Left lobe of liver (tissue), 2 donors: ENCODE results near the gene USP6. TPM values are rescaled to one million over a fixed set of nuclear protein-coding genes. Genes with fewer than 3 reads are reported as not detected.
"Not testable (repeated sequence)": the region's sequence is repeated elsewhere in the genome, so short reads cannot be mapped to it uniquely, and the experiment has no call there.

Experiments
- ATAC-seq: fragments of 200-7000 bp; cut with Tn5 transposase; one replicate; pipeline ENCODE4 v1.9.1; 2020; ENCODE audit warnings: mild to moderate bottlenecking, moderate library complexity
- DNase-seq: peaks from one replicate; pipeline ENCODE4 v3.0.0-alpha.2; 2020; ENCODE audit warnings: low spot score
- total RNA-seq: library from RNA; stranded (reverse); gene quantifications from one replicate; pipeline ENCODE4 v1.2.1, GENCODE V29; 2021
- donor health status: DM: no; HTN: no; CAD: no; lungs with moderate emphysema.
- donor health status: DM: no; HTN: yes; CAD: no.

Gene USP6
- 0.08 TPM for total RNA-seq

DNA sequence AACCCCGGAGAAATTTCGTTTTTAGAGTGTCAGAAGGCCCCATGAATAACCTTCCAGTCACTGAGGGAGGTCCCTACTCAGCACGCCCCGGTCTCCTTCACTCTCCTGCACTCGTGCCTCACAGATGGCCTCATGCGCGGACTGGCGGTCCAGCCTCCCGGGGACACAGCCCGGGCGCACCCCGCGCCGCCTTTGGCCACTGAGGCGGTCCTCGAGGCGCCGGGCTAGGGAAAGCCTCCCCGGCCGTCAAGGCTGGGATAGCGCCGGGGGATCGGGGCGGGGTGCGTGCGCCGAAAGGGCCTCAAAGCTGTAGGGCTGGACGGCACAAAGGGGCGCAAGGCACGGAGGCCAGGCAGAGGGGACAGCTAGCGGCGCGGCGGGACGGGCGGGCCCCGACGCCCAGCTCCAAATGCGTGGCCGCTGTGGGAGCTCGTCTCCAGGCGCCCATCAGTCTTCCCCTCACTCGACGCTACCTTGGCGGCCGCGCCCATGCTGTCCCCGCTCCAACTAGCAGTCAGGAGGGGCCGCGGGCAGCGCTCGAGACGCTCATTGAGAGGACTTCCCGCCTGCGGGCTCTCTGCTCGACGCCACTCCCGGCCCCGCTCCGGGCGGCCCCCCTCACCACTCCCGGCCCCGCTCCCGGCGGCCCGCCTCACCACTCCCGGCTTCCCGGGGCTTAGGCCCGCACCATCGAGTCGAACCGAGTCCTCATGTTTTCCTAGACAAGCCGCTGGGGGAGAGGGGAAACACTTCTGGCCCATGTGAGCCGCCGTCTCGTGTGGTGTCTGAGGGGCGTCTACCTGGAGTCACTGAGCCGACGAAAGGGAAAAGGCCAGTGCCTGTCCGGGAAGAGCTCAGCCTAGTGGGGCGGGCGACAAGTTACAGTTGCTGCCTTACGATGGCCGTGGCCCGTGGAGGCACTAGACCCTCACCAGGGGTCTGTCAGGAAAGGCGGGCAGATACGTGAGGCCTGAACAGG lies at the start of gene USP6:
Gene USP6, plus strand, starts transcription at position 360 of the 979 bp plus-strand sequence. CDS start 14,336 bp downstream, outside the sequence.
- DNase-seq (no peak), ATAC-seq (no peak)

DNA sequence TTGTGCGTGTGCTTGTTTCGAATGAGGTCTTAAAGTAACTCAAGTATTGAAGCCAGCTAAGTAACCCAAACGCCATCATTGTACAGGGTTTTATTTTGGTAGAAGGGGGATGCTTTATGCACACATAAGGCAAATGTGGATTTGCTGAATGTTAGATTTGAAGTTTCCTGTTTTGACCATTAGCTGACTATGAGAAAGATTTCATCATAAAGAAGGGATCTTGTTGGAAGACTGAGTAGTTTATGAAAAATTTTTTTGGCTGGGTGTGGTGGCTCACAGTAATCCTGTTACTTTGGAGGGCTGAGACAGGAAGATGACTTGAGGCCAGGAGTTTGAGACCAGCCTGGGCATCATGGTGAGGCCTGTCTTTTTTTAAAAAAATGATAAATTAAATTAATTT lies 47.6 kb upstream of the USP6 start:
- ATAC-seq (no peak), DNase-seq (no peak)

DNA sequence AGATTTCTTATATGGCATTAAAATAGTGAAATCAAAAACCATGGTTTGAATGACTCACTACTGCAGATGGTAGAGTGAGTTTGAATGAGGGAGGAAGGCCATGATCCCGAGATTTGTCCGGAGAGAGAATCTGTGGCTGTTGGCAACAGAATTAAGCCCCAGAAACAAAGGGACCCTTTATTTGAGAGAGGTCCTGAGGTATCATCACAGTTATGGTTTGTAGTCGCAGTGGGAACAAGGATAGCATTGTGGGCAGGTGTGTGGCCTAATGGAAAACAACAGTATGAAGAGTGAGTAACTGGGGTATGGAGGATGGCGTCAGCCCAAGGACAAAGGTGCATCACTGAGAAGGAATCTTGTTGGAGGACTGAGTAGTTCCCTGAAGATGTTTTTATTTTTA lies 46.1 kb upstream of the USP6 start:
- ATAC-seq (no peak), DNase-seq (no peak)

DNA sequence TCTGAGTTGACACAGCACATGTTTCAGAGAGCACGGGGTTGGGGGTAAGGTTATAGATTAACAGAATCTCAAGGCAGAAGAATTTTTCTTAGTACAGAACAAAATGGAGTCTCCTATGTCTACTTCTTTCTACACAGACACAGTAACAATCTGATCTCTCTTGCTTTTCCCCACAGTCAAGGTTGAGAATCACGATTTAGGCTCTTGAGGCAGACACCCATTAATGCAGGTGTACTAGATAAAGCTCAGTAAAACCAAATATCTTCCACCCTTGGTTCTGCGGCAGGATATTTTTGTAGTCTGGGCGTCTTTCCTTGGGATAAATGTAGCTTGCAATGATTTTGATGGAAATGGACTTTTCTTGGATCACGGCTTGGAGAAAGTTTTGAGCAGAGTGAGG lies 40.4 kb upstream of the USP6 start:
- not testable (repeated sequence) for DNase-seq, ATAC-seq

DNA sequence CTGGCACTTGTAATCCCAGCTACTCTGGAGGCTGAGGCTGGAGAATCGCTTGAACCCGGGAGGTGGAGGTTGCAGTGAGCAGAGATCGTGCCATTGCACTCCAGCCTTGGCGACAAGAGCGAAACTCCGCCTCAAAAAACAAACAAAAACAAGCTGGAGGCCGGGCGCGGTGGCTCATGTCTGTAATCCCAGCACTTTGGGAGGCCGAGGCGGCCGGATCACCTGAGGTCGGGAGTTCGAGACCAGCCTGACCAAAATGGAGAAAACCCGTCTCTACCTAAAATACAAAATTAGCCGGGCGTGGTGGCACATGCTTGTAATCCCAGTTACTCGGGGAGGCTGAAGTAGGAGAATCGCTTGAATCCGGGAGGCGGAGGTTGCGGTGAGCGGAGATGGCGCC lies 38.6 kb upstream of the USP6 start:
- not testable (repeated sequence) for DNase-seq, ATAC-seq

DNA sequence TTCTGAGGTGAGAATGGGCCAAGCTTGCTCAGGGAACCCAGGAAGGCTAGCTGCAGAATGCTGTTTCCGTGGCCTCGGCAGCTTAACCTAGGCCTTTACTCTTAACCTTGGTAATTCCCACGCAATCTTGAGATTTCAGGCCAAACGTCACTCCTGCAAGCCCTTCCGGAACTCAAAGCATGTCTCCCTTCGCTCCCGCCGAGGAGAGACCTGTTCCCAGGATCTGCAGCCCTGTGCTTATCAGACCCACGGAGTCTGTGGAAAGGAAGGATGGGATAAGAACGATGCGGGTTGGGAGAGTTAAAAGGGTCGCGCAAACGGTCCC lies 38.1 kb upstream of the USP6 start:
- DNase-seq (no peak), ATAC-seq (peak; percentile 24)

DNA sequence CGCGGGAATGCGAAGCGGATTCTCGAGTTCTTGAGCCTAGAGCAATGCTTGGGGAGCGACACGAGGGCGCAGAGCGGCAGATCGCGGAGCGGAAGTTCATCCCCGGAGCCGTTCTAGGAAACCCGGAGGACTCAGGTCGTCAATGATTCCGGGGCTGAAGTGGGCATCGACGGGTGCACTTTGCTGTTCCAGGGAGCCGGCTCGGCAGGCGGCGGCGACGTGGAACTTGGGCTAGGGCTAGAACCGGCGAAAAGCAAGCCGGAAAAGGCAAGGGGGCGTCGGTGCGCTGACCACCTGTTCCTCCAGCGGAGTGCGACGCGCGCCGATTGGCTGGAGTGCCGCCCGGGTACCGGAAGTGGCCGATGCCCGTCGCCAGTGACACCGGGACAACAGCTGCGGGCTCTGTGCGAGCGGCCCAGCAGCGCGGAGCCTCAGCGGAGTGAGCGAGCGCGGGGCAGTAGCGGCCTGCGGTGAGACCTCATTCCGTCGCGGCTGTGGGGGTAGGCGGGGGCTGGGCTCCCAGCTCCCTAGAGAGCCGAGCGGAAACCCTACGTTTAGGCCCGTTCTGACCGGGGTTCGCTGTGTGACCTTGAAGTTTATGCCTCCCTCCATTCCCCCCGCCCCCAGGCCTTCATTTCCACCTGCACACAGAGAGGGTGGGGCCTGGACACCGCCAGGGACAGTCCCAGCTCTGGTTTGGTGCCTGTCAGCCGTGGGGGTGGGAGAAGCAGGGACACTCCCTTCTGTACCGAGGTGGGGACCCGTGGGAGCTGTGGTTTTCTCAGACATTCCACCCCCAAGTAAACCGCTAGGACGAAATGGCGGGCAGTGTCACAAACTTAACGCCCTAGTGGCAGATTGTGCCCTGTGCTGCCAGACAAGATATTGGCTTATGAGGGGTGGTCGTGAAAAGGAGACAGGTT lies 37.5 kb upstream of the USP6 start, which contains the start of gene ZFP3:
Gene ZFP3, plus strand, starts transcription at position 362 of the 923 bp plus-strand sequence. CDS start 13,038 bp downstream, outside the sequence.
- peak; percentile 75 for DNase-seq
- ATAC-seq = peak; percentile 92

DNA sequence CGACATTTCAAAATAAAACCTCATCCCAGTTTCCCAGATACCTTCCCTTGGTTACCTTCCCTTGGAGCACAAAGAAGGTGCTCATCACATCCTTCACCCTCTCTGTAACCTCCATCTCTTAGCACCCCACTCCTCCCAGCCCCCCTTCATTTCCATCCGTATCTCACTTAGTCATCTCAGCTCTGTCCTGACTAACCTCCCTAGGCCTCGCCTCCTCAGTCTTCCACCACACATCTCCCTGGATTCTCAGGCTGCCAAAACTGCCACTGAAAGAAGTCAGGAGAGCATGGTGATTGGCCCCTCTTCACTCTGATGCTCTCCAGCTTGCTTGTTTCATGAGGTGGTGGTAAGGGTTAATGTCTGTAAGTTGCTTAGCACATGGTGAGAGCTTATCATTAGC lies 35.2 kb upstream of the USP6 start:
- ATAC-seq (no peak), DNase-seq (no peak)

DNA sequence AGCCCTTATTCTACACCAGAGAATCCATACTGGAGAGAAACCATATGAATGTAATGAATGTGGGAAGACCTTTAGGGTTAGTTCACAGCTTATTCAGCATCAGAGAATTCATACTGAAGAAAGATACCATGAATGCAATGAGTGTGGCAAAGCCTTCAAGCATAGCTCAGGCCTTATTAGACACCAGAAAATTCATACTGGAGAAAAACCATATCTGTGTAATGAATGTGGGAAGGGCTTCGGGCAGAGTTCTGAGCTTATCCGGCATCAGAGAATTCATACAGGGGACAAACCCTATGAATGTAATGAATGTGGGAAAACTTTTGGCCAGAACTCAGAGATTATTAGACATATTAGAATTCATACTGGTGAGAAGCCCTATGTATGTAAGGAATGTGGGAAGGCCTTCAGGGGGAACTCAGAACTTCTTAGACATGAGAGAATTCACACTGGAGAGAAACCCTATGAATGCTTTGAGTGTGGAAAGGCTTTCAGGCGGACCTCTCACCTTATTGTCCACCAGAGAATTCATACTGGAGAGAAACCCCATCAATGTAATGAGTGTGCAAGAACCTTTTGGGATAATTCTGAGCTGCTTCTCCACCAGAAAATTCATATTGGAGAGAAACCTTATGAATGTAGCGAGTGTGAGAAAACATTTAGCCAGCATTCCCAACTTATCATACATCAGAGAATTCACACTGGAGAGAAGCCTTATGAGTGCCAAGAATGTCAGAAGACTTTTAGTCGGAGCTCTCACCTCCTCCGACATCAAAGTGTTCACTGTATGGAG lies 23.4 kb upstream of the USP6 start:
- ATAC-seq = no peak
- no peak for DNase-seq

DNA sequence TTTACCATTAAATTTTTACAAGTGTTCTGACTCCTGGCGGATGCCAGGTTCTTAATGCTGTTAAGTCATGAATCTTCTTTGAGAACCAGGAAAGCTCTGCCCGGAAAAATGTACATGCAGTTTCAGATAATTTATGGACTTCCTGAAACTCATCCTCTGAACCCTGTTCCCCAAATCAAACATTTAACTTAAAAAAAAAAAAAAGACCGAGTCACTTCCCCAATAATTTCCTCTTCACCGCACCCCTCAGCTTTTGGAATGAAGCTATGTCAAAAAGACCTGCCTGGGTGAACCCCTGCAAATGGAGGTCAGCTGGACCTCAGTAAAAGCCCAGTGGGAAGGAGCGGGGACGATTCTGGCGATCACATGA lies 19.1 kb upstream of the USP6 start:
- ATAC-seq = no peak
- DNase-seq = no peak

DNA sequence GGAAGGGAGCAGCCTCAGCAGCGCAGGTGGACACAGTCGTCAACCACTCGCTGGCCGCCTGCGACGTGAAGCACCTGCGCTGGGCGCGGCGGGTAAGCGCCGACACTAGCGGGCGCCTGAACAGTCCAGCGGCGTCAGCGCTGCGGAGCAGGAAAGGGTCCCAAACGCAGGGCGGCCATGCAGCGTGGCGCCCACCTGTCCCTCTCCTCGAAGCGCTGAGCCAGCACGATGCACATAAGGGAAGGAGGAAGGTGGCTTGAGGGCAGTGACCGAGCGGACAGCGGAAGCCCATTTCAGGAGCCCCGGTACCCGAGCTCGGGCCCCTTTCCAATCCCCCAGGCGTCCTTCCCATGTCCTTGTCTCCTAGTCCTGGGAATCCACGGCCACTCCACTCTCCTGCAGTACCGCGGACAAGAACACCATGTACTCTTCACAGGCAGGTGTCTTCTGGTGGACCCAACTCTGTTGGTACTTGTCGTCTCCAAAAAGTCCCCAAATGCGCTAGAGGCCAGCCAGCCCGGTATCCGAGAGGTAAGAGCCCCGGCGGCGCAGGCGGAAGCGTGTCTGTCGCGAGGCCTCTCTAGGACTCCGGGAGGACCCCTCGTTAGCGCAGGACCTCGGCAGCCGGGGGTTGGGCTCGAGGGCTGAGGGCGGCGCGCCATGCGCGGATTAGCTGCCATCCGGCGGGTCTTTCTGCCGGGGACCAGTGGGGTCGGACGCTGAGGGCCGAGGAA lies 18.6 kb upstream of the USP6 start:
- peak; percentile 70 for ATAC-seq
- DNase-seq = peak; percentile 51

DNA sequence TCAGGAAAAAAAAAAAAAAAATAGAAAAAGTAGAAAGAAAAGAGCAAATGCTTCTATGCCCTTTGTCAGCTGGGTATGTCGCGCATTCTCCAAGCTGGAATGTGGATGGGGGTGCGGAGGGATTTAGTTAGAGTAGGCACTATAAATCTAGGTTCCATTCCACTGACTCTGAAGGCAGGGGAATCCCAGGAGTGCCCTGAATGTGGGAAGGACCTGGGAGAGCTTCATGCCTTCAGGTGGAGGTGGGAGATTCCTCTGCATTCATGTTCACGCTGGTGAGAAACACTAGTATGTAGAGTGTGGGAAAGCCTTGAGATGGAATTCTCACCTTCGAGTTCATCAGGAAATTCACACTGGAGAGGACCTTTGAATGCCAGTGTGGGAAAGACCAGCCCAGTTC lies 16.6 kb upstream of the USP6 start:
- ATAC-seq = no peak
- DNase-seq = no peak

DNA sequence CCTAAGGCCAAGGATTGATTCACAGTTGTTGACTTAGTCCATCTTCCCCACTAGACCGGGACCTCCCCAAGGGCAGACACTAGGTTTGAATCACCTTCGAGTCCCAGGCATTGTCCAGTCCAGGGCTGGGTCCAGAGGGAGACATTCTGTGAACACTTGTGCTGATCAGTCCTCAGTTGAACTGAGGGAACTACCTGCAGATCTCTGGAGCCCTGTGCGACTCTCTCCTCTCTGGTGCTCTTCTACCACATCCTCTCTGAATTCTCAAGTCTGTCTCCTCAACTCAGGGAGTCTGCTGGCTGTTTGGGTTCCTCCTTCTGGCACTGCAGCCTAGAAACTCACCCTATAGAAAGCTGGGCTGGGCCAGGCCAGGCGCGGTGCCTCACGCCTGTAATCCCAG lies 15.0 kb upstream of the USP6 start:
- ATAC-seq = no peak
- DNase-seq = no peak

DNA sequence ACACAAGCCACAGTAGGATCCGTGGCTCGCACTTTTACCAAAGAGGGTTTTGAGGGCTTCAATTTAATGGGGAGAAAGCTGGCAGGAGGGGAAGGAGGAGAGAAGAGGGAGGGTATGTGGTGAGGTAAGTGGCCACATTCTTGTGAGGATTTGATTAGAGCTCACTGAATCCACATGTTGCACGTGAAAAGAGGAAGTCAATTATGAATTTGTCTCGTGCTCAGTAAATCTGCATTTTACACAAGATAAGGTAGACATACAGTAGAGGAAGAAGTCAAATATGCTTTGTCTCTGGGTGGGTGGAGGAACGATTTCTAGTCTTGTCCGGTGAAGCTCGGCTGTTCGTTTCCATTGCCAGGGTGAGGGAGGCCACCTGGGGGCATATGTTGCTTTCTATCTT lies 5.0 kb upstream of the USP6 start:
- DNase-seq (no peak), ATAC-seq (no peak)

DNA sequence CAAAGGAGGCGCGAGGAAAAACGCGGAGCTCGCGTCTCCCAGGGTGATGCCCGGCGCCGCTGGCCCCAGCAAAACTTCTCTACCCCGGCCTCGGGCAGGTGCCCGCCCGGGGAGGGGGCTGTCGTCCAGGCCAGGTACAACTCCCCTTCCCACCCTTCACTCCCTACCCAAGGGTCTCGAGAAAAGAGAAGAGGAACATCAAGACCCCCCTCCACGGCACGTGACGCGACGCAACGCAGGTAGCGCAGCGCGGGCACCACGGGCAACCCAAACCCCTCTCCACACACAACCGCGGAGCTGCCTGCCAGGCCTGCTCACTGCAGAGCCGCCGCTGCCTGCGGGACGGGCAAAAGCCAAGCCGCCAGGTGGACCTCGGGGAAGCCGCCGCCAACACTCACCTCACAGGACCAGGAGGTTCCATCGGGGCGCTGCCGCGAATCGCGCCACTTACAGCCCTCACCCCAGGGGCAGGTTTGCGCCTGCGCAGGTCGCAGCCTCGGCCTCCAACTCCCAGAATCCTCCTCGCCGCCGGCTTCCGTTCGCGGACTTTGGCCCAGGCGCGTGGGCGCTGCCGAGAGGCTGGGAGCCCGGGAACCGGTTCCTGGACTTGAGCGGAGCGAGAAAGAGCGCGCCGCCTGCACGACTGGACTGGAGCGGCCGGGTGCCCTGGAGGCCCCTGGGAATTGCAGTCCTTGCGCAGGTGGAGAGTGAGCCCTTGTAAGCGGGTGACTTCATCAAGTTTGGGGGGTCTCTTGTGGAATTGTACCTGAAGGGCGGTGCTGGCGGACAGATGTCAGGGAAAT lies 4.2 kb upstream of the USP6 start, which contains the start of gene ZNF232:
Gene ZNF232, minus strand, starts transcription at position 477 of the 803 bp plus-strand sequence. Its CDS starts 56 bp downstream, at position 421.
- DNase-seq (peak; percentile 97), ATAC-seq (peak; percentile 98)

DNA sequence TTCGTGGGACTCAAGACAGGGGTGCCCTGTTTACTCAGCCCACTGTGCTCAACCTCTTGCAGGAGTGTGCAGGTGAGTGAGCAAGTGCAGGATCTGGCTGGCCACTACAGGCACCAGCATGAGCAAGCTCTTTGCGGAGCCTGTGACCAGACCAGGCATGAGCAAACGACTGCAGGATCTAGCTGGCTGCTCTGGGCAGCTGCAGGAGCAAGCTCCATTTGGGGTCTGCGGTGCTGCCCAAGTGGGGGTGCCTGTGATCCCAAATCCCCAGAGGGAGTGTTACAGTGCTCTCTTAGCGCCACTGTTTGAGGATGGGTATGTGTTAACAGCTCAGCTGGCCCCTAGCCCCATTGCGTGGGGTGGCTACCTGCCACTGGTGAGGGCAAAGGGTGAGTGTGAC lies 2.4 kb downstream of the USP6 start:
- no peak for ATAC-seq
- DNase-seq = no peak

DNA sequence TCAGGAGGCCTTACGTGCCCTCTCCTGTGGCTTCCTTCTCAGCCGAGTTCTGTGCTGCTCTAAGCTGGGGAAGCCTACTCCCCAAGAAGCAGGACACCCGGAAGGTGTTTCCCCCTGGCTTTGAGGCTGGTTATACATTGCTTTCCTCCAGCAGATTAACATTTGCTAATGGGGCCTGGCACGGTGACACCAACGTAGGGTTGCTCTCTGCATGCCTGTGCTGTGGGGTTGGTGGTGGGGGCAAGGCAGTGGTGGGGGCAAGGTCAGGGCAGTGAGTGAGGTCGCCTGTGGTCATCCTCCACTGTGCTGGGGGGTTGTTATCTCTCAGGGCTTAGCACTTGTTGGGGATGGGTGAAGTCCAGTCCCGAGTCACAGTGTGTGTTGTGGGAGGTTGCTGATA lies 4.2 kb downstream of the USP6 start:
- ATAC-seq (no peak), DNase-seq (no peak)

DNA sequence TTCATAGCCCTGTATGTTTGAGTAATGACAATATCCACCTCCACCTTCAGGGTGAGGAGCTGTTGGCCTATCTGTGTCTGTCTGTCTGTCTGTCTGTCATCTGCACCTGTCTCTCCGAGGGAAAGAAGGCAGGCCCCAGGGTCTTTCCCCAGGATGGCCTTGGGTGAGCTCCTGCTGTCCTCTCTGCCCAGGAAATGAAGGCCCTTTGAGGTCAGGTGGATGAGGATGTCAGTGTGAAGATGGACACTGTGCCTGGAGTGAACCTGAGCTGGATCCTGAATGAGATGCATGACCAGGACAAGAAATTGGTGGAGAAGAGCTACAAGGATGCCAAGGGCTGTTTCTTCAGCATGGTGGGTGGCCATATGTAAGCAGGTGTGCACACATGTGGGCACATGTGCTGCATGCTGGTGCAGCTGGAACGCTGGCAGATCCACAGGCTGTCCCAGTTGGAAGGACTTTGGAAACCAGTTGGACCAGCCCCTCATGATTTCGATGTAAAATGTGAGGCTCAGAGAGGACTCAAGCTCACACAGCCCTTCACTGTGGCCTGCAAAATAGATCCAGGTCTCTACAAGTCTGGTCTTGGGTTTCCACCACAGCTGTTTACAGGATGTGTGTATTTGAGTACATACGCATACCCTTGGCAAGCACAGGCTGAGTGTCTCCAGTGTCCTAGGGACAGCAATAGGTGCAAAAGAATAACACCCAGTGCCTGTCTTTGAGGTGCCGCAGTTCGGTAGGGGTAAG lies 4.8 kb downstream of the USP6 start:
- not testable (repeated sequence) for ATAC-seq, DNase-seq
